ENCODE results near the gene CATSPERB. TPM values are rescaled to one million over a fixed set of nuclear protein-coding genes. Genes with fewer than 3 reads are reported as not detected.

Gene CATSPERB
- total and polyA plus RNA-seq, 2 experiments from 2014 or later: 0.27 to 0.38 TPM

GRCh38 chr14:91585856-91586255, 146.0 kb downstream of the CATSPERB start:
- peaks cover 11% of the 10 kb centered on the region; the same call in 2 of the 3 replicates for H3K9me3 Mint-ChIP-seq
- DNase-seq (ENCODE audit: low spot score): no peak
- Histone ChIP-seq H3K79me2 (replicated peaks; ENCODE audit: insufficient read depth) (no peaks in the 10 kb centered on the region), H3K27ac (ENCODE audit: low read depth) (no peak overlapping the region), H3K9me2 (ENCODE audit: insufficient read depth) (no peaks in the 10 kb centered on the region), H3F3A (replicated peaks; ENCODE audit: low read depth) (no peaks in the 10 kb centered on the region), H3K4me3 (no peak overlapping the region), H2AFZ (no peak overlapping the region), H3K27me3 (ENCODE audit: insufficient read depth) (no peaks in the 10 kb centered on the region), H4K20me1 (replicated peaks; ENCODE audit: insufficient read depth) (no peaks in the 10 kb centered on the region), H3K36me3 (ENCODE audit: insufficient read depth) (no peaks in the 10 kb centered on the region), H3K4me1 (ENCODE audit: insufficient read depth) (peaks cover 20% of the 10 kb centered on the region), H3K4me2 (no peak overlapping the region)
- peaks cover 1% of the 10 kb centered on the region for H3K27me3 Mint-ChIP-seq (ENCODE audit: insufficient read depth, low read depth, poor library complexity)
- TF ChIP-seq ZNF462 (CRISPR knock-in tag; IDR thresholded peaks at IDR 0.05) (no peak), ZNF331 (CRISPR knock-in tag; IDR thresholded peaks at IDR 0.05; ENCODE audit: low read depth) (no peak), CTCF (conservative IDR thresholded peaks at IDR 0.05; ENCODE audit: low read depth in 2 of 2) (no peak)
- H3K4me3 Mint-ChIP-seq: no peak overlapping the region
- peaks cover 19% of the 10 kb centered on the region for H3K4me1 Mint-ChIP-seq
- ATAC-seq: no peak
- H3K36me3 Mint-ChIP-seq (ENCODE audit: low read depth): peaks cover 8% of the 10 kb centered on the region; the same call in 1 of the 3 replicates
- no peak overlapping the region for H3K27ac Mint-ChIP-seq

GRCh38 chr14:91582761-91583160, 149.1 kb downstream of the CATSPERB start:
- Histone ChIP-seq H4K20me1 (replicated peaks; ENCODE audit: insufficient read depth) (no peaks in the 10 kb centered on the region), H3K27ac (ENCODE audit: low read depth) (no peak overlapping the region), H3K4me3 (no peak overlapping the region), H2AFZ (0 out of 2 replicates have a peak overlapping the region, but pooled peaks have one; percentile 32), H3K27me3 (ENCODE audit: insufficient read depth) (no peaks in the 10 kb centered on the region), H3F3A (replicated peaks; ENCODE audit: low read depth) (no peaks in the 10 kb centered on the region), H3K36me3 (ENCODE audit: insufficient read depth) (no peaks in the 10 kb centered on the region), H3K4me1 (ENCODE audit: insufficient read depth) (peaks cover 32% of the 10 kb centered on the region), H3K9me2 (ENCODE audit: insufficient read depth) (no peaks in the 10 kb centered on the region), H3K79me2 (replicated peaks; ENCODE audit: insufficient read depth) (no peaks in the 10 kb centered on the region), H3K4me2 (peak overlapping the region; percentile 69; the same call in 1 of the 2 replicates)
- Mint-ChIP-seq H3K9me3 (peaks cover 24% of the 10 kb centered on the region), H3K4me1 (peaks cover 27% of the 10 kb centered on the region), H3K36me3 (ENCODE audit: low read depth) (peaks cover 21% of the 10 kb centered on the region), H3K27ac (no peak overlapping the region), H3K4me3 (no peak overlapping the region), H3K27me3 (ENCODE audit: insufficient read depth, low read depth, poor library complexity) (peaks cover 10% of the 10 kb centered on the region)
- ATAC-seq (no peak), DNase-seq (ENCODE audit: low spot score) (no peak)
- TF ChIP-seq STAT1 (IDR thresholded peaks at IDR 0.05; ENCODE audit: unreplicated experiment): no peak
- 0 out of 4 replicates have a peak, but pooled peaks of 1 of the 2 experiments have one; percentile 8 for TF ChIP-seq CTCF (conservative IDR thresholded peaks at IDR 0.05; ENCODE audit: low read depth in 2 of 2)

All from GM23338 (cell line).